ENCODE measurements around the gene FKBP3. TPM values are rescaled to one million over a fixed set of nuclear protein-coding genes. Genes with fewer than 3 reads are reported as not detected.

Gene FKBP3
- polyA plus RNA-seq, 1 donor (not counting 4 experiments of a cell fraction or from before 2014, with no cell fraction given): 98.8 TPM

- Histone ChIP-seq H4K20me1 (ENCODE audit: control insufficient read depth, extremely low read depth, insufficient read depth, low read length) (no peaks in the 10 kb centered on the region), H3K27ac (ENCODE audit: control insufficient read depth, insufficient read depth, low read length) (no peak overlapping the region), H3K9me1 (ENCODE audit: control insufficient read depth, extremely low read depth, insufficient read depth, low read length) (no peaks in the 10 kb centered on the region), H3K4me1 (ENCODE audit: control insufficient read depth, extremely low read depth, insufficient read depth, low read length) (no peaks in the 10 kb centered on the region), H3K9me3 (ENCODE audit: control insufficient read depth, low read depth, low read length) (no peaks in the 10 kb centered on the region), H3K27me3 (ENCODE audit: control insufficient read depth, extremely low read depth, insufficient read depth, low read length) (no peaks in the 10 kb centered on the region), H3K79me2 (ENCODE audit: control insufficient read depth, insufficient read depth, low read length) (peaks cover 10% of the 10 kb centered on the region), H3K4me2 (ENCODE audit: control insufficient read depth, extremely low read depth, insufficient read depth, low read depth, low read length) (no peak overlapping the region), H2AFZ (ENCODE audit: control insufficient read depth, low read length) (no peak overlapping the region), H3K4me3 (ENCODE audit: control insufficient read depth in 2 of 3, extremely low read depth in 1 of 3, insufficient read depth in 2 of 3, low read depth in 1 of 3, low read length in 3 of 3) (no peak overlapping the region), H3K36me3 (ENCODE audit: control insufficient read depth in 2 of 2, extremely low read depth in 1 of 2, insufficient read depth in 2 of 2, low read length in 2 of 2) (peaks cover 14% of the 10 kb centered on the region in 2 experiments), H3K9ac (ENCODE audit: control insufficient read depth, extremely low read depth, insufficient read depth, low read length) (no peak overlapping the region)
- FAIRE-seq (no peak), DNase-seq (ENCODE audit: low read depth, low spot score) (no peak)
- TF ChIP-seq EZH2 (IDR thresholded peaks at IDR 0.05; ENCODE audit: low read length) (no peak), CTCF (optimal IDR thresholded peaks at IDR 0.05 in 1 of 3, IDR thresholded peaks at IDR 0.05 in 1 of 3, conservative IDR thresholded peaks at IDR 0.05 in 1 of 3; ENCODE audit: extremely low read depth in 1 of 3, insufficient read depth in 2 of 3, low read length in 3 of 3) (no peak)
- dilution Hi-C loops (cut with MboI; ENCODE audit: extremely low pct_ligation_motif_present, low sequenced_read_pairs): no loop called here
These were observed 29.7 kb downstream of the FKBP3 start for GRCh38 chr14:45104561-45104960.

- dilution Hi-C loops (cut with MboI; ENCODE audit: extremely low pct_ligation_motif_present, low sequenced_read_pairs): no loop called here
- Histone ChIP-seq H3K4me2 (ENCODE audit: control insufficient read depth, extremely low read depth, insufficient read depth, low read depth, low read length) (no peak overlapping the region), H4K20me1 (ENCODE audit: control insufficient read depth, extremely low read depth, insufficient read depth, low read length) (no peaks in the 10 kb centered on the region), H3K9me3 (ENCODE audit: control insufficient read depth, low read depth, low read length) (no peaks in the 10 kb centered on the region), H3K79me2 (ENCODE audit: control insufficient read depth, insufficient read depth, low read length) (peaks cover 10% of the 10 kb centered on the region), H3K27ac (ENCODE audit: control insufficient read depth, insufficient read depth, low read length) (no peak overlapping the region), H3K4me3 (ENCODE audit: control insufficient read depth in 2 of 3, extremely low read depth in 1 of 3, insufficient read depth in 2 of 3, low read depth in 1 of 3, low read length in 3 of 3) (no peak overlapping the region), H3K9ac (ENCODE audit: control insufficient read depth, extremely low read depth, insufficient read depth, low read length) (no peak overlapping the region), H3K9me1 (ENCODE audit: control insufficient read depth, extremely low read depth, insufficient read depth, low read length) (no peaks in the 10 kb centered on the region), H3K36me3 (ENCODE audit: control insufficient read depth in 2 of 2, extremely low read depth in 1 of 2, insufficient read depth in 2 of 2, low read length in 2 of 2) (peaks cover 11 to 14% of the 10 kb centered on the region in 2 experiments), H3K4me1 (ENCODE audit: control insufficient read depth, extremely low read depth, insufficient read depth, low read length) (no peaks in the 10 kb centered on the region), H2AFZ (ENCODE audit: control insufficient read depth, low read length) (no peak overlapping the region), H3K27me3 (ENCODE audit: control insufficient read depth, extremely low read depth, insufficient read depth, low read length) (no peaks in the 10 kb centered on the region)
- TF ChIP-seq EZH2 (IDR thresholded peaks at IDR 0.05; ENCODE audit: low read length) (no peak), CTCF (optimal IDR thresholded peaks at IDR 0.05 in 1 of 3, IDR thresholded peaks at IDR 0.05 in 1 of 3, conservative IDR thresholded peaks at IDR 0.05 in 1 of 3; ENCODE audit: extremely low read depth in 1 of 3, insufficient read depth in 2 of 3, low read length in 3 of 3) (no peak)
- no peak for DNase-seq (ENCODE audit: low read depth, low spot score)
- no peak for FAIRE-seq
These were observed 30.5 kb downstream of the FKBP3 start for GRCh38 chr14:45103806-45104205.

Data from keratinocyte (primary cell).